Measurements from ENCODE around the gene ITCH.
A peak's percentile ranks its signal among the peaks of the same experiment; 100 is the strongest.
"Not testable (repeated sequence)": the region's sequence is repeated elsewhere in the genome, so short reads cannot be mapped to it uniquely, and the experiment has no call there.

ITCH gene

GRCh38 chr20:34514897-34515483 lies 151.9 kb downstream of the ITCH start:
- DNase-seq: no peak

- peak; percentile 88 for DNase-seq
Measured at GRCh38 chr20:34515484-34516246, 152.6 kb downstream of the ITCH start.

GRCh38 chr20:34516247-34517113 lies 153.4 kb downstream of the ITCH start, which contains the start of gene DYNLRB1:
TSS of gene DYNLRB1 (plus strand) at chr20:34516422. CDS start at chr20:34516459, 37 bp downstream.
- DNase-seq: peak; percentile 98

- no peak for DNase-seq
Measured at GRCh38 chr20:34517114-34517505, 154.0 kb downstream of the ITCH start.

GRCh38 chr20:34518863-34519262 lies 155.8 kb downstream of the ITCH start:
- not testable (repeated sequence) for DNase-seq

- not testable (repeated sequence) for DNase-seq
Measured at GRCh38 chr20:34519841-34520240, 156.8 kb downstream of the ITCH start.

- peak; percentile 90 for DNase-seq
Measured at GRCh38 chr20:34522969-34523871, 160.1 kb downstream of the ITCH start.

GRCh38 chr20:34524426-34524825 lies 161.4 kb downstream of the ITCH start:
- no peak for DNase-seq

- DNase-seq: no peak
Measured at GRCh38 chr20:34525342-34525708, 162.3 kb downstream of the ITCH start.

- DNase-seq: peak; percentile 87
Measured at GRCh38 chr20:34525709-34526416, 162.8 kb downstream of the ITCH start.

- DNase-seq: no peak
Measured at GRCh38 chr20:34526466-34526865, 163.4 kb downstream of the ITCH start.

- DNase-seq: peak; percentile 23
Measured at GRCh38 chr20:34527016-34527415, 163.9 kb downstream of the ITCH start.

- DNase-seq: peak; percentile 28
Measured at GRCh38 chr20:34528921-34529297, 165.8 kb downstream of the ITCH start.

- peak; percentile 7 for DNase-seq
Measured at GRCh38 chr20:34529742-34530141, 166.7 kb downstream of the ITCH start.

GRCh38 chr20:34530342-34530741 lies 167.3 kb downstream of the ITCH start:
- no peak for DNase-seq

GRCh38 chr20:34531608-34532265 lies 168.7 kb downstream of the ITCH start:
- no peak for DNase-seq

GRCh38 chr20:34532320-34532719 lies 169.2 kb downstream of the ITCH start:
- DNase-seq: no peak

GRCh38 chr20:34532756-34533155 lies 169.7 kb downstream of the ITCH start:
- no peak for DNase-seq

- no peak for DNase-seq
Measured at GRCh38 chr20:34534391-34535165, 171.5 kb downstream of the ITCH start.

- no peak for DNase-seq
Measured at GRCh38 chr20:34535301-34535840, 172.3 kb downstream of the ITCH start.
